CD1c-positive myeloid dendritic cell (primary cell): ENCODE data around the gene CHD3.
"Not testable (repeated sequence)": the region's sequence is repeated elsewhere in the genome, so short reads cannot be mapped to it uniquely, and the experiment has no call there.

Experiments used
- DNase-seq: peaks from one replicate; pipeline ENCODE4 v3.0.0-alpha.2; 2016; ENCODE audit errors: extremely low spot score

CHD3 gene

GRCh38 chr17:7849751-7850504, 38.7 kb upstream of the CHD3 start:
- no peak for DNase-seq

DNA sequence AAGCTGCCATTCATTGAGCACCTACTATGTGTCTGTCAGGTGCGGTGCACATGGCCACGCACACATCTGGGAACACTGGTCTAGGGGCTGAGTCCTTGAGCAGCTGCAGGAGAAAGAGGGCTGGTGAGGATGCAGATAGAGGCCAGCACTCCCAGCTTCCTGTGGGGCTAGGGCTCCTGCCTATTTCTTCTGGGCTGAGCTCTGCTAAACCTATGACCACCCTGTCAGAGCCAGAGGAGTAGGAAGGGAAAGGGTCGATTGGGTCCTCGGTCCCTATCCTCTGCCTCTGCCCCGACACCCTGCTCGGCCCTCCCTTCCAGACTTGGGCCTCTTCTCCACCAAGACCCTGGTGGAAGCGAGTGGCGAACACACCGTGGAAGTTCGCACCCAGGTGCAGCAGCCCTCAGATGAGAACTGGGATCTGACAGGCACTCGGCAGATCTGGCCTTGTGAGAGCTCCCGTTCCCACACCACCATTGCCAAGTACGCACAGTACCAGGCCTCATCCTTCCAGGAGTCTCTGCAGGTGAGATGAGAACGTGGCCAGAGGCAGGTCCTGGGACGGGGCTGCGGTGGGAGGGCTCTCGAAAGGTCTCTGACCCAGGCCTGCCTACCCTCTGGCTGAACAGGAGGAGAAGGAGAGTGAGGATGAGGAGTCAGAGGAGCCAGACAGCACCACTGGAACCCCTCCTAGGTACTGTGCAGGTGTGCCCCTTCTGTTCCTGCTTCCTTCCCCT, 37.7 kb upstream of the CHD3 start:
- no peak for DNase-seq

DNA sequence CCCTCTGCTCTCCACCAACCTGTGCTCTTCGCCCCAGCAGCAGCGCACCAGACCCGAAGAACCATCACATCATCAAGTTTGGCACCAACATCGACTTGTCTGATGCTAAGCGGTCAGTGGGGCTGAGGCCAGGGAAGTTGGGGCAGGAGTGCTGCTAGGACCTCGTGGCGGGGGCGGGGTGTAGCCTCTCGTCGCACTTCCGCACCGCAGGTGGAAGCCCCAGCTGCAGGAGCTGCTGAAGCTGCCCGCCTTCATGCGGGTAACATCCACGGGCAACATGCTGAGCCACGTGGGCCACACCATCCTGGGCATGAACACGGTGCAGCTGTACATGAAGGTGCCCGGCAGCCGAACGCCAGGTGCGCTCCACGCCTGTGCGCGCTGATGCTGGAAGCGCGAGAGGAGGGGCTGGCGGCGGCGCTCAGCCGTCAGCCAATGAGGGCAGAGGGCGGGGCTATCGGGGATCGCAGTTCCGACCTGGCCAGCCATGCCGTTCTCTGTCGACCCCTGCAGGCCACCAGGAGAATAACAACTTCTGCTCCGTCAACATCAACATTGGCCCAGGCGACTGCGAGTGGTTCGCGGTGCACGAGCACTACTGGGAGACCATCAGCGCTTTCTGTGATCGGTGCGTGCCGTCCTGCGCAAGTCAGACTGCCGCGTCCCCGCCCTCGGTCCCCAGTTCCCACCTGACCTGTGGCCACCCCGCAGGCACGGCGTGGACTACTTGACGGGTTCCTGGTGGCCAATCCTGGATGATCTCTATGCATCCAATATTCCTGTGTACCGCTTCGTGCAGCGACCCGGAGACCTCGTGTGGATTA, 36.9 kb upstream of the CHD3 start:
- peak; percentile 94 for DNase-seq

- no peak for DNase-seq
Observed at GRCh38 chr17:7852262-7852670, 36.3 kb upstream of the CHD3 start.

GRCh38 chr17:7852919-7853690, 35.5 kb upstream of the CHD3 start:
- DNase-seq, result no peak

GRCh38 chr17:7853691-7854038, 34.9 kb upstream of the CHD3 start:
- no peak for DNase-seq

DNA sequence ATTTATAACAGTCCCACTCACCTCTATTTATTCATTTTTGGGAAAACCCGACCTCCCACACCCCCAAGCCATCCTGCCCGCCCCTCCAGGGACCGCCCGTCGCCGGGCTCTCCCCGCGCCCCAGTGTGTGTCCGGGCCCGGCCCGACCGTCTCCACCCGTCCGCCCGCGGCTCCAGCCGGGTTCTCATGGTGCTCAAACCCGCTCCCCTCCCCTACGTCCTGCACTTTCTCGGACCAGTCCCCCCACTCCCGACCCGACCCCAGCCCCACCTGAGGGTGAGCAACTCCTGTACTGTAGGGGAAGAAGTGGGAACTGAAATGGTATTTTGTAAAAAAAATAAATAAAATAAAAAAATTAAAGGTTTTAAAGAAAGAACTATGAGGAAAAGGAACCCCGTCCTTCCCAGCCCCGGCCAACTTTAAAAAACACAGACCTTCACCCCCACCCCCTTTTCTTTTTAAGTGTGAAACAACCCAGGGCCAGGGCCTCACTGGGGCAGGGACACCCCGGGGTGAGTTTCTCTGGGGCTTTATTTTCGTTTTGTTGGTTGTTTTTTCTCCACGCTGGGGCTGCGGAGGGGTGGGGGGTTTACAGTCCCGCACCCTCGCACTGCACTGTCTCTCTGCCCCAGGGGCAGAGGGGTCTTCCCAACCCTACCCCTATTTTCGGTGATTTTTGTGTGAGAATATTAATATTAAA, 34.4 kb upstream of the CHD3 start:
- no peak for DNase-seq

- no peak for DNase-seq
Observed at GRCh38 chr17:7854851-7855659, 33.5 kb upstream of the CHD3 start, which contains the start of gene TMEM88. TMEM88 (plus strand) TSS chr17:7855066; CDS start chr17:7855075, 9 bp downstream.

- no peak for DNase-seq
Observed at GRCh38 chr17:7855660-7856010, 33.0 kb upstream of the CHD3 start.

DNA sequence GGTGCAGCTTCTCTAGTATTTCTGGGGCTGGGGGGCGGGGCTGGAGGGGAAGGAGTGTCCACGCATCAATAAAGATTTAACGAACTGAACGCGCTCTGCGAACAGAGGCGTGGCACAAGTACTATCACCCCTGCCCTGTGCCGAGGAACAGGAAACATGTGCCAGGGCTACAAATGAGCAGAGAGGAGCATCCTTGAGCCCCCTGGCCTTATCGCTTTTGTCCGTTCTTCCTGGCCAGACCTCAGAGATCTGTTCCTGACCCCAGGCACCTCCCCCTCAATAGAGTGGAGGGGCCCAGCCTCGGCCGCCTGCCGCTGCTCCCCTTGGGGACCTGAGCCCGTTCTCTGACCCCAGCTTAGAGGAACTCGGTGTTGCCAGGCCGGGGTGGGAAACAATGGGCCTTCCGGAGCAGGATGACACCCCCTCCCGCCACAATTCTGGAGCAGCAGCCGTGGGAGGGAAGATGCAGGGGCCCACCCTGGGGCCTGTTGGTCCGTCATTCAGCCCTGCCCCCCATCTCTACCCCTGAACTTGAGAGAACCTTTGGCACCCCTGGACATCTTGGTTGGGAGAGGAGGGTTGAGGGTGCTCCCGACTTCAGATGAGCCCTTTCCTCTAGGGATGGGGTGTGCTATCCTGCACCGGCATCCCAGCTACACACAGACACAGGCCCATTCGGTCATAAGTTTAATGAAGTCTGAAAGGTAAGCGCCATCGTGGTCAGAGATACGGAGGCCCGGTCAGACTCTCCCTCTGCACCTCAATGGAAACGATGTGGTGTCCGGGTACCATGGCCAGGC, 32.4 kb upstream of the CHD3 start:
- DNase-seq, result peak; percentile 53

DNA sequence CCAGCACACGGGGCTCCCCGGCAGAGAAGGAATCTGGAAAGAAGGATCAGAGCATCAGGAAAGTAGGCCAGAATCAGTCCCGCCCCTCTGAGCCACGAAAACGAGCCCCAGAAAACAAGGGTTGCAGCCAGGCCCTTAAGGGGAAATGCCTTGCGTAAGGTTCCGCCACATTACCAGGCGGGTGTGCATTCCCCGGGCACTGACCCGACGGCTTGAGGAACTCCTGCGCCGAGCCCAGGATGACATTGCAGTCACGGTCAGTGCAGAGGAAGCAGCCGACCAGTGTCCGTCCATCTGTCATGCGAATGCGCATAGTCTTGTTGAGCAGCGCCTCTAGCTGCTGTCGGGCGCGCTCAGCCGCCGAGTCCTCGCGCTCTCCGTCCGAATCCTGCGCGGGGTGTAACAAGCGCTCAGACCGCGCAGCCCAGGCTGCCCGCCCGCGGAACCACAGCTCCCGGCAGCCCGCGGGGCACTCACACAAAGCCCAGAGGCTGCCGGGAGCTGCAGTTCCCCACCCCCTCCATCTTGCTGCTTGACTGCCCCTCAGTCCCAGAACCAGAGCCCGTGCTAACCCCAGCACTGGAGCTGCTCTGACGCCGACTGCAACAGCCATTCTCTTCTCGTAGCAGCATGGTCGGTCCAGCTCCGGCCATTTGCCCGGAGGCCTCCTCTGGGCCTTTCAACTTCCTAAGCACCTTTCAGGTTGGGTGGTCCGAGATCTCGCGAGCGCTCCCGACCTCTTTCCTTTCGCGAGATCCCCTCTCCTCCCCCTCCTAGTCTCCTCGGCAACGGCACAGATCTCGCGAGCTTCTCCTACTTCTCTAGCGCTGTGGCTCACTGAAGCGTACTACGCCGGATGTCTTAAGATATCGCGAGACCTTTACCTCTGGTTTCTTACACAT, 31.5 kb upstream of the CHD3 start, which contains the start of gene NAA38:
TSS of gene NAA38 (minus strand) at position 749 of the 902 bp plus-strand sequence. CDS start at position 653, 96 bp downstream.
- DNase-seq, result peak; percentile 99

- peak; percentile 94 for DNase-seq
Observed at GRCh38 chr17:7857713-7858521, 30.7 kb upstream of the CHD3 start, which contains the start of gene CYB5D1. CYB5D1 (plus strand) TSS chr17:7858003; CDS start chr17:7858135, 132 bp downstream.

DNA sequence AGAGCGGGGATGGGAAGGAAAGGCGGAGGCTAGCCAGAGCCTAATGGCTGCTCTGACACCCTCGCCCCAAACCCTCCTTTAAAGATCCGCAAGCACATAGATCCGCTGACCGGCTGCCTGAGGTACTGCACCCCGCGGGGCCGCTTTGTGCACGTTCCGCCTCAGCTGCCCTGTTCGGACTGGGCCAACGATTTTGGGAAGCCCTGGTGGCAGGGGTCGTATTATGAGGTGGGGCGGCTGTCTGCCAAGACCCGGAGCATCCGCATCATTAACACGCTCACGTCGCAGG, 30.1 kb upstream of the CHD3 start:
- no peak for DNase-seq

- DNase-seq, result no peak
Observed at GRCh38 chr17:7859028-7859427, 29.6 kb upstream of the CHD3 start.

- DNase-seq, result peak; percentile 58
Observed at GRCh38 chr17:7862692-7863437, 25.7 kb upstream of the CHD3 start.

- DNase-seq, result not testable (repeated sequence)
Observed at GRCh38 chr17:7864384-7864783, 24.2 kb upstream of the CHD3 start.
